ENCODE data around the gene NCLN.

GRCh38 chr19:3239367-3239766 lies 53.6 kb downstream of the NCLN start:
- TF ChIP-seq EZH2phosphoT487 (IDR thresholded peaks at IDR 0.05; ENCODE audit: borderline replicate concordance, low read length) = no peak
- no peak for TF ChIP-seq CTCF (conservative IDR thresholded peaks at IDR 0.05; ENCODE audit: low read depth, low read length)
- no peak for TF ChIP-seq EZH2 (IDR thresholded peaks at IDR 0.05; ENCODE audit: low read length, unreplicated experiment)

Data from PC-3 (cell line).